ENCODE results near the gene ADIPOR2.

Gene ADIPOR2

DNA sequence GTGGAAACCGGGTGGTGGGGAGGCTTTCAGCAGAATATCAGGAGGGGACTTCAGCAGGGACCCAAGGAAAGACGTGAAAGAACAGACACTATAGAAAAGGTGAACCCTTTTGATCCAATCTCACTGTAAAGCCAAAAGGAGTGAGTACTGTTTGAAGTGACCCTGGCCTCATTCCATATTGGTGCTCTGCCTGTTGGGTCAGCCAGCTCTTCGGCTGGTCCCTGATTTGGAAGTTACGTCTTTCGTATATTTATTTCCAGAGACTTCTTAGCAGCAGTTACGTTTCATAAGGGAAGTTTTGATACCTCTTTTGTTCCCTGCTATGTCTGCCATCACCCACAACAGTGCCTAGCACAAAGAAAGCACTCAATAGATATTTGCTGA, 39.9 kb upstream of the ADIPOR2 start:
- H2AFZ ChIP-seq (ENCODE audit: low read length) = no peak overlapping the region

DNA sequence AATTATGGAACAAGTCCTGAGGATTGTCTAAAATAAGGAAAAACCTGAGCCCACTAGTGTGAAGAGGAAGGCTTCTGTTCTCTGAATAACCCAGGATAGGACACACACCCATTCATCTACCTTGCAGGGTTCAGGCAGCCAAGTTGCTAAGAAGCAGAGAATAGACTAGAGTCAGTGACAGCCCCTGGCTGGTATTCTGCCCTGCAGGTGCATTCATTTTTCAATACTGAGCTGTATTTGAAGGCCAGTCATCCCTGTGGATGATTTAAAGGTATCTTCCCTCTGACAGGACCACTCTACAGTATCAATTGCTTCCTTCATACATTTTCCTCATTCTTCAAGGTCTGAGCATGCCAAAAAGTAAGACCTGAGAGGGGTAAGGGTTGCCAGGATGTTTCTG, 38.9 kb upstream of the ADIPOR2 start:
- H3K9me3 ChIP-seq (ENCODE audit: low read length) = no peaks in the 10 kb centered on the region
- no peaks in the 10 kb centered on the region for H3K79me2 ChIP-seq (ENCODE audit: insufficient read depth, low read length)
- H3F3A ChIP-seq (ENCODE audit: insufficient read depth, low read length) = no peaks in the 10 kb centered on the region

More for the DNA sequence above, 39.9 kb upstream of the ADIPOR2 start:
- TF ChIP-seq, protein P1, sequence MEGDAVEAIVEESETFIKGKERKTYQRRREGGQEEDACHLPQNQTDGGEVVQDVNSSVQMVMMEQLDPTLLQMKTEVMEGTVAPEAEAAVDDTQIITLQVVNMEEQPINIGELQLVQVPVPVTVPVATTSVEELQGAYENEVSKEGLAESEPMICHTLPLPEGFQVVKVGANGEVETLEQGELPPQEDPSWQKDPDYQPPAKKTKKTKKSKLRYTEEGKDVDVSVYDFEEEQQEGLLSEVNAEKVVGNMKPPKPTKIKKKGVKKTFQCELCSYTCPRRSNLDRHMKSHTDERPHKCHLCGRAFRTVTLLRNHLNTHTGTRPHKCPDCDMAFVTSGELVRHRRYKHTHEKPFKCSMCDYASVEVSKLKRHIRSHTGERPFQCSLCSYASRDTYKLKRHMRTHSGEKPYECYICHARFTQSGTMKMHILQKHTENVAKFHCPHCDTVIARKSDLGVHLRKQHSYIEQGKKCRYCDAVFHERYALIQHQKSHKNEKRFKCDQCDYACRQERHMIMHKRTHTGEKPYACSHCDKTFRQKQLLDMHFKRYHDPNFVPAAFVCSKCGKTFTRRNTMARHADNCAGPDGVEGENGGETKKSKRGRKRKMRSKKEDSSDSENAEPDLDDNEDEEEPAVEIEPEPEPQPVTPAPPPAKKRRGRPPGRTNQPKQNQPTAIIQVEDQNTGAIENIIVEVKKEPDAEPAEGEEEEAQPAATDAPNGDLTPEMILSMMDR (IDR thresholded peaks at IDR 0.05; ENCODE audit: low read length) = no peak
- no peak for TF ChIP-seq EZH2 (IDR thresholded peaks at IDR 0.05; ENCODE audit: borderline replicate concordance, low read length)
- Histone ChIP-seq H3K4me2 (ENCODE audit: low read length) (no peak overlapping the region), H4K20me1 (ENCODE audit: insufficient read depth, low read length) (no peaks in the 10 kb centered on the region), H3K4me3 (ENCODE audit: low read depth, low read length, poor library complexity, severe bottlenecking) (no peak overlapping the region), H3K9me3 (ENCODE audit: low read length) (no peaks in the 10 kb centered on the region), H3F3A (ENCODE audit: insufficient read depth, low read length) (no peaks in the 10 kb centered on the region), H3K27me3 (ENCODE audit: insufficient read depth, low read length) (peaks cover 13% of the 10 kb centered on the region), H3K9ac (ENCODE audit: low read length) (no peak overlapping the region), H3K36me3 (ENCODE audit: insufficient read depth, low read length) (no peaks in the 10 kb centered on the region), H3K79me2 (ENCODE audit: insufficient read depth, low read length) (no peaks in the 10 kb centered on the region), H3K9me2 (ENCODE audit: low read depth, low read length) (no peaks in the 10 kb centered on the region), H3K27ac (ENCODE audit: low read depth, low read length, poor library complexity, severe bottlenecking) (no peak overlapping the region), H3K4me1 (ENCODE audit: insufficient read depth, low read length, severe bottlenecking) (peaks cover 13% of the 10 kb centered on the region)

DNA sequence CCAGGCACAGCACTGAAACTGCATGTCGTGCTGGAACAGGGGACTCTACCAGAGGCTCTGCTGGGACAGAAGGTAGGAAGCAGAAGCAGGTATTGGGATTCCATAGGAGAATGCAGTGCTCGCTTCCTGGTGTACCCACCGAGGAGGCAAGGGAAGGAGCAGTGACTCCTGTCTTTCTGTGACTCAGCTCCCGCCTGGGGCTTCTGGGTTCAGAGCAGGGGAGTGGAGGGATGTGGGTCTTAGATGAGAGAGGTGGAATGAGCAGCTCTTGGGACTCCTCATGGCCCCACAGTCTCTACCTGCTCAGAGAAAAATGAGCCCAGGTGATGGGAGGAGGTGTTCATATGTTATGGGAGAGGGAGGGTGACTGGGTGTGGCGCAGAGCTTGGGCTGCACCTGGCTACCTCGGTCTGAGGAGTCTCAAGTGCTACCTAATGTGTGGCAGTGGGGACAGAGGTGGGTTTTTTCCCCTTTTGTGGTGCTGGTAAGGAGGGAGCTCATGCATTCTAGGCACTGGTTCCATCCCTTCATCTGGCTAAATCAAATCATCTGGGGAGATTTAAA, 35.6 kb upstream of the ADIPOR2 start:
- Histone ChIP-seq H3K4me2 (ENCODE audit: low read length) (no peak overlapping the region), H2AFZ (ENCODE audit: low read length) (no peak overlapping the region), H4K20me1 (ENCODE audit: insufficient read depth, low read length) (no peaks in the 10 kb centered on the region), H3K9me2 (ENCODE audit: low read depth, low read length) (no peaks in the 10 kb centered on the region), H3F3A (ENCODE audit: insufficient read depth, low read length) (no peaks in the 10 kb centered on the region), H3K4me1 (ENCODE audit: insufficient read depth, low read length, severe bottlenecking) (no peaks in the 10 kb centered on the region), H3K27ac (ENCODE audit: low read depth, low read length, poor library complexity, severe bottlenecking) (no peak overlapping the region), H3K36me3 (ENCODE audit: insufficient read depth, low read length) (no peaks in the 10 kb centered on the region), H3K9me3 (ENCODE audit: low read length) (no peaks in the 10 kb centered on the region), H3K79me2 (ENCODE audit: insufficient read depth, low read length) (no peaks in the 10 kb centered on the region), H3K4me3 (ENCODE audit: low read depth, low read length, poor library complexity, severe bottlenecking) (no peak overlapping the region), H3K27me3 (ENCODE audit: insufficient read depth, low read length) (peaks cover 5% of the 10 kb centered on the region), H3K9ac (ENCODE audit: low read length) (no peak overlapping the region)
- TF ChIP-seq, protein P1 (IDR thresholded peaks at IDR 0.05; ENCODE audit: low read length) = no peak
- TF ChIP-seq EZH2 (IDR thresholded peaks at IDR 0.05; ENCODE audit: borderline replicate concordance, low read length) = no peak

More for the DNA sequence above, 38.9 kb upstream of the ADIPOR2 start:
- Histone ChIP-seq H4K20me1 (ENCODE audit: insufficient read depth, low read length) (no peaks in the 10 kb centered on the region), H3K4me3 (ENCODE audit: low read depth, low read length, poor library complexity, severe bottlenecking) (no peak overlapping the region), H3K9ac (ENCODE audit: low read length) (no peak overlapping the region), H3K27ac (ENCODE audit: low read depth, low read length, poor library complexity, severe bottlenecking) (no peak overlapping the region), H3K4me1 (ENCODE audit: insufficient read depth, low read length, severe bottlenecking) (peaks cover 7% of the 10 kb centered on the region), H3K4me2 (ENCODE audit: low read length) (no peak overlapping the region), H3K27me3 (ENCODE audit: insufficient read depth, low read length) (peaks cover 13% of the 10 kb centered on the region), H3K36me3 (ENCODE audit: insufficient read depth, low read length) (no peaks in the 10 kb centered on the region), H3K9me2 (ENCODE audit: low read depth, low read length) (no peaks in the 10 kb centered on the region), H2AFZ (ENCODE audit: low read length) (no peak overlapping the region)
- TF ChIP-seq, protein P1 (IDR thresholded peaks at IDR 0.05; ENCODE audit: low read length) = no peak
- no peak for TF ChIP-seq EZH2 (IDR thresholded peaks at IDR 0.05; ENCODE audit: borderline replicate concordance, low read length)

Data from OCI-LY1 (cell line).